ENCODE measurements around the gene ACSF3.
"Not testable (repeated sequence)": the region's sequence is repeated elsewhere in the genome, so short reads cannot be mapped to it uniquely, and the experiment has no call there.

ACSF3 gene

GRCh38 chr16:89157778-89158177 lies 64.1 kb downstream of the ACSF3 start:
- Histone ChIP-seq H3K36me3 (ENCODE audit: control insufficient read depth, insufficient read depth, low read length) (no peaks in the 10 kb centered on the region), H3K4me1 (ENCODE audit: control insufficient read depth, insufficient read depth, low read length, poor library complexity, severe bottlenecking) (no peaks in the 10 kb centered on the region), H3K4me3 (ENCODE audit: extremely low read depth, insufficient read depth, low read length, poor library complexity, severe bottlenecking) (no peak overlapping the region), H3K27ac (ENCODE audit: low read depth, low read length, severe bottlenecking) (no peak overlapping the region), H3K9me3 (ENCODE audit: control insufficient read depth, low read length) (peaks cover 7% of the 10 kb centered on the region)
- 93 to 94% methylated on average over 12 of the region's 12 CpGs for WGBS, 2 experiments (ENCODE audit: insufficient coverage in 2 of 2)

DNA sequence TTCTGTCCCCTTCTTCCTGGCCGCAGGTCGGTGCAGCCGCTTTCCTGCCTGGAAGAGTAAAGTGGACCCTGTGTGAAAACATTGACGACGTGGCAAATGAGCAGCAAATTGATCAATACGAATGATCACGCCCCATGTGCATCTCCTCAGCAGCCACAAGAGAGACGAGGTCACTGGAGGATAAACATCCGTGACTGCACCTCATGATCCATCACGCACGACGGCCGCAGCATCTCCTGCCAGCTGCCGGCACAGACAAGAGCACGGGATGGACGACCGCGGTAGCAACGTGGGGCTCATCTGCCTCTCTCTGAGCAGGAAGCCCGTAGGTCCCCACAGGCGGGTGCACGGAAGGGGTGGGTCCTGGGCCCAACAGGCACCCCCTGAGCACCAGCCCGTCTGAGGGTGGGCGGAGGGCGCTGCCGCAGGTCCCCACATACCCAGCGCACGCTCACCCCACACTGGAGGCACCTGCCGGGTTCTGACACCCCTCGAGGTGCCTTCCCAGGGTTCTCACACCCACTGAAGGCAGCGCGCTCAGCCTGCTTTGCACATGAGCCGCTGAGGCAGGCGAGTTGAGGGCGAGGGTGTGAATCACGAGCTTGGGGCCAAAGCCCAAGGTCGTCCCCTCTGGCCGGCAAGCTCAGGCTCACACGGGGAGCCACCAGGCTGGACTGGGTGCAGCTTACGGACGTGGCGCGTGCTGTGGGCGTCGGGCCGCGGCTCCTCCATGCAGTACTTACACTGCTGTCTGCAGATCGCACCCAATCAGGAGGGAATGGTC lies 65.6 kb downstream of the ACSF3 start:
- Histone ChIP-seq H3K4me1 (ENCODE audit: control insufficient read depth, insufficient read depth, low read length, poor library complexity, severe bottlenecking) (no peaks in the 10 kb centered on the region), H3K9me3 (ENCODE audit: control insufficient read depth, low read length) (peaks cover 7% of the 10 kb centered on the region), H3K36me3 (ENCODE audit: control insufficient read depth, insufficient read depth, low read length) (no peaks in the 10 kb centered on the region), H3K4me3 (ENCODE audit: extremely low read depth, insufficient read depth, low read length, poor library complexity, severe bottlenecking) (no peak overlapping the region), H3K27ac (ENCODE audit: low read depth, low read length, severe bottlenecking) (no peak overlapping the region)
- 91 to 93% methylated on average over 43 to 48 of the region's 48 CpGs for WGBS, 2 experiments (ENCODE audit: insufficient coverage in 2 of 2)

DNA sequence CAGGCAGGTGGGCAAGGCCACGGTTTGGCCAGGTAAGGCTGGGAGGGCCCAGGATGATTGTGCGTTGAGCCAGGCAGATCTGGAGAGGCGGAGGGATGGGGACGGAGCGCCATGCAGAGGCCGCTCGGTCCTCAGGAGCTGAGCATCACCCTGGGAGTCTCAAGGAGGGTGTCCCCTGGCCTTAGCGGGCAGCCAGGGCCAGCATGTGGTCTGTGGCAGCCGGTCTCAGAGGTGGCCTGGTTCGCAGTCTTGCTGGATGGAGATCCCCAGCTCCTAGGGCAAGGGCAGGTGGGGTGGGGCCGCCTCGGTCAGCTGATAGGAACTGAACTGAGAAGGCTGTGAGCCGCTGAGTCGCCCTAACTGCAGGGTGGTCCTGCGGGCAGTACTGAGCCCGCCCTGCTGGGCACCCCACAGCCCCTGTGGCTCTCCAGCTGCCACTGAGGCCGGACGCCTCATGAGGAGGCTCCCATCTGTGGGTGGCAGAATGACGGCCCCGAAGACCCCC lies 66.2 kb downstream of the ACSF3 start:
- Histone ChIP-seq H3K4me1 (ENCODE audit: control insufficient read depth, insufficient read depth, low read length, poor library complexity, severe bottlenecking) (no peaks in the 10 kb centered on the region), H3K4me3 (ENCODE audit: extremely low read depth, insufficient read depth, low read length, poor library complexity, severe bottlenecking) (no peak overlapping the region), H3K36me3 (ENCODE audit: control insufficient read depth, insufficient read depth, low read length) (no peaks in the 10 kb centered on the region), H3K27ac (ENCODE audit: low read depth, low read length, severe bottlenecking) (no peak overlapping the region), H3K9me3 (ENCODE audit: control insufficient read depth, low read length) (peaks cover 7% of the 10 kb centered on the region)
- WGBS, 2 experiments (ENCODE audit: insufficient coverage in 2 of 2), result 88 to 94% methylated on average over 17 to 20 of the region's 20 CpGs

DNA sequence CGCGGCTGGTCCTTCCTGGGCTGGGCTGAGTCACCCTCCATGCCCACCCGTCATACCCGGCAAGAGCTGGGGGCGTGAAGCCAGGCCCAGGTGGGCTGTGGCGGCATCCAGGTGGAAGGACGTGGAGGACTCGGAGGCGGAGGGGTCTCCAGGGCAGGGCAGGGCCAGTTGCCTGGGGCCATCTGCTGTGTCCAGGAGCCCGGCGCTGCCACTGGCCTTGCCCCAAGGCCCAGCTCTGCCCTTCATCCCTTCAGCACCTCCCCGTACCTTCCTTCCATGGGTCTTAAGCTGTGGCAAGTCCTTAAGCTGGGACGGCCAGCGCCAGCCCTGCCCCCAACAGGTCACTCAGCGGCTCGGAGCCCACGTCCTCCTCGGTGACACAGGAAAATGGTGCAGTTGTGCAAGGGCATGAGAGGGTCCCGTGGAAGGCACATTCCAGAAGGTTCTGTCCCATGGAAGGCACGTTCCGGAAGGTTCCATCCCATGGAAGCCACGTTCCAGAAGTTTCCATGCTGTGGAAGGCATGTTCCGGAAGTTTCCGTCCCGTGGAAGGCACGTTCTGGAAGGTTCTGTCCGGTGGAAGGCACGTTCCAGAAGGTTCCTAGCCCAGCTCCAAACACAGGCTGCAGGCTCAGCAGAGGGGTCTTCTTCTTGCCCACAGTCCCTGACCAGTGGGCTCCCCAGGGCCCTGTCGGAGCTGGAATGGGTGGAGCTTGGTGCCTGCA lies 67.5 kb downstream of the ACSF3 start:
- Histone ChIP-seq H3K4me1 (ENCODE audit: control insufficient read depth, insufficient read depth, low read length, poor library complexity, severe bottlenecking) (no peaks in the 10 kb centered on the region), H3K27ac (ENCODE audit: low read depth, low read length, severe bottlenecking) (no peak overlapping the region), H3K9me3 (ENCODE audit: control insufficient read depth, low read length) (peaks cover 7% of the 10 kb centered on the region), H3K36me3 (ENCODE audit: control insufficient read depth, insufficient read depth, low read length) (no peaks in the 10 kb centered on the region), H3K4me3 (ENCODE audit: extremely low read depth, insufficient read depth, low read length, poor library complexity, severe bottlenecking) (no peak overlapping the region)
- WGBS, 2 experiments (ENCODE audit: insufficient coverage in 2 of 2), result 93 to 95% methylated on average over 26 to 29 of the region's 29 CpGs

- H3K4me3 ChIP-seq (ENCODE audit: extremely low read depth, insufficient read depth, low read length, poor library complexity, severe bottlenecking), result no peak overlapping the region
- H3K36me3 ChIP-seq (ENCODE audit: control insufficient read depth, insufficient read depth, low read length), result no peaks in the 10 kb centered on the region
- peaks cover 7% of the 10 kb centered on the region for H3K9me3 ChIP-seq (ENCODE audit: control insufficient read depth, low read length)
- H3K27ac ChIP-seq (ENCODE audit: low read depth, low read length, severe bottlenecking), result no peak overlapping the region
- 92 to 95% methylated on average over 32 to 40 of the region's 40 CpGs for WGBS, 2 experiments (ENCODE audit: insufficient coverage in 2 of 2)
- H3K4me1 ChIP-seq (ENCODE audit: control insufficient read depth, insufficient read depth, low read length, poor library complexity, severe bottlenecking), result no peaks in the 10 kb centered on the region
Measured at GRCh38 chr16:89161763-89162713, 68.4 kb downstream of the ACSF3 start.

DNA sequence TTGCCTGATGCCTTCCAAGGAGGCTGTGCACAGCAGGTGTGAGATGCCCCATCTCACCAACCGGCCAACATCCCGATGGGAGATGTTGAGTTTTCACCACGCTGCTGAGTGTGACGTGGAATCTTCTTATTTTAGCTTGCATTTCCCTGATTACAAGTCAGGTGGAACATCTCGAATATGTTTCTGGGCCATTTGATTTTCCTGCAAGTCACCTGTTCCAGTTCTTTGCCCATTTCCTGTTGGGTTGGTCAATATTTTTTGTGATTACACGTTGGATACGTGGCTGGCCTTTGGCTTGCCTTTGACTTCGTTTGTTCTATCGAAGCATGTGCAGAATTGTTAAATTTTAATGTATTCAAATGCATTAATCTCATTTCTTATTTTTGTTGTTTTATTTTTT lies 69.6 kb downstream of the ACSF3 start:
- WGBS, 2 experiments (ENCODE audit: insufficient coverage in 2 of 2), result 96 to 97% methylated on average over 5 to 6 of the region's 9 CpGs
- Histone ChIP-seq H3K4me3 (ENCODE audit: extremely low read depth, insufficient read depth, low read length, poor library complexity, severe bottlenecking) (no peak overlapping the region), H3K9me3 (ENCODE audit: control insufficient read depth, low read length) (no peaks in the 10 kb centered on the region), H3K36me3 (ENCODE audit: control insufficient read depth, insufficient read depth, low read length) (no peaks in the 10 kb centered on the region), H3K4me1 (ENCODE audit: control insufficient read depth, insufficient read depth, low read length, poor library complexity, severe bottlenecking) (no peaks in the 10 kb centered on the region), H3K27ac (ENCODE audit: low read depth, low read length, severe bottlenecking) (no peak overlapping the region)

- 70 to 87% methylated on average over 10 to 14 of the region's 15 CpGs for WGBS, 2 experiments (ENCODE audit: insufficient coverage in 2 of 2)
- H3K27ac ChIP-seq (ENCODE audit: low read depth, low read length, severe bottlenecking), result no peak overlapping the region
Measured at GRCh38 chr16:89164436-89164835, 70.8 kb downstream of the ACSF3 start.

GRCh38 chr16:89164847-89165680 lies 71.4 kb downstream of the ACSF3 start:
- no peaks in the 10 kb centered on the region for H3K9me3 ChIP-seq (ENCODE audit: control insufficient read depth, low read length)
- H3K36me3 ChIP-seq (ENCODE audit: control insufficient read depth, insufficient read depth, low read length), result no peaks in the 10 kb centered on the region
- H3K27ac ChIP-seq (ENCODE audit: low read depth, low read length, severe bottlenecking), result no peak overlapping the region
- WGBS, 2 experiments (ENCODE audit: insufficient coverage in 2 of 2), result 94 to 95% methylated on average over 11 of the region's 20 CpGs
- no peaks in the 10 kb centered on the region for H3K4me1 ChIP-seq (ENCODE audit: control insufficient read depth, insufficient read depth, low read length, poor library complexity, severe bottlenecking)
- no peak overlapping the region for H3K4me3 ChIP-seq (ENCODE audit: extremely low read depth, insufficient read depth, low read length, poor library complexity, severe bottlenecking)

More at GRCh38 chr16:89164436-89164835, 70.8 kb downstream of the ACSF3 start:
- no peaks in the 10 kb centered on the region for H3K9me3 ChIP-seq (ENCODE audit: control insufficient read depth, low read length)
- no peaks in the 10 kb centered on the region for H3K36me3 ChIP-seq (ENCODE audit: control insufficient read depth, insufficient read depth, low read length)
- no peak overlapping the region for H3K4me3 ChIP-seq (ENCODE audit: extremely low read depth, insufficient read depth, low read length, poor library complexity, severe bottlenecking)
- H3K4me1 ChIP-seq (ENCODE audit: control insufficient read depth, insufficient read depth, low read length, poor library complexity, severe bottlenecking), result no peaks in the 10 kb centered on the region

DNA sequence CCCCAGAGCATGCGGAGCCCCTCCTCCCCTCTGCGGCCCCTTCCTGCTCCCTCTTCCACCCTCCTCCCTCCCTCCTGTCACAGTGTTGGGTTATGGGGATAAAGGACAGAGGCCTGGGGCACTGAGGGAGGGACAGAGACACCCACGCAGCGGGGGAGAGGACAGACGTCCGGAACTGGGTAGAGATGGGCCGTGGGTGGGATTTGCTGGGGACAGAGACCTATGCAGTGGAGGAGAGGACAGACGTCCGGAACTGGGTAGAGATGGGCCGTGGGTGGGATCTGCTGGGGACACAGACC lies 72.0 kb downstream of the ACSF3 start:
- not testable (repeated sequence) for H3K4me3 ChIP-seq (ENCODE audit: extremely low read depth, insufficient read depth, low read length, poor library complexity, severe bottlenecking); H3K36me3 ChIP-seq (ENCODE audit: control insufficient read depth, insufficient read depth, low read length); H3K4me1 ChIP-seq (ENCODE audit: control insufficient read depth, insufficient read depth, low read length, poor library complexity, severe bottlenecking); H3K9me3 ChIP-seq (ENCODE audit: control insufficient read depth, low read length); H3K27ac ChIP-seq (ENCODE audit: low read depth, low read length, severe bottlenecking)
- WGBS, 2 experiments (ENCODE audit: insufficient coverage in 2 of 2), result 89% methylated on average over 3 of the region's 10 CpGs; no CpG with 5 or more reads in 1 of the 2 experiments

Measured in mesodermal cell (in vitro differentiated cells).